ENCODE results near the gene JARID2. TPM values are rescaled to one million over a fixed set of nuclear protein-coding genes. Genes with fewer than 3 reads are reported as not detected.

JARID2 gene
- total and polyA plus RNA-seq, 2 of the 8 experiments (the other 6 are each of a cell fraction or from before 2014, with no cell fraction given): 60.1 to 239 TPM

DNA sequence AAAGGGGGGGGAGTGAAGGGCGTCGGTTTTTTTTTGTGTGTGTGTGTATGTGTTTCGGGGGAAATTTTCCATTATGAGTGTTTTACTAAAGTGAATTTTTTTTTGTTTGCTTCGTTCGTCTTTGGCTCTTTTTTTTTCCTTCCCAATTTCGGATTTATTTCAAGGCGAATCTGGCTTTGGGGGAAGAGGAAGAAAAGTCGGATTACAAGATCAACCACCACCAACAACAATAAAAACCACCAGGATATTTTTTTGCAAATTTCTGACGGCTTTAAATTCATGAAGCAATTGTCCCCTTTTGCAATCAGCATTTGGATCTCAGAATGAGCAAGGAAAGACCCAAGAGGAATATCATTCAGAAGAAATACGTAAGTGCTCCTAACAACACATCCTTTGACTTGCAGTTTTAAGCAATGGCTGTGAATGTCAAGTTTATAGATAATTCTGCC is 372 bp downstream of the JARID2 start:
- Histone ChIP-seq H3K56ac (replicated peaks; ENCODE audit: insufficient read length, low read depth, low read length) (peak overlapping the region; percentile 74), H4K20me1 (replicated peaks in 1 of 2; ENCODE audit: control insufficient read depth in 1 of 2, insufficient read depth in 2 of 2, low read length in 2 of 2) (peaks cover 29 to 36% of the 10 kb centered on the region in 2 experiments), H3K23me2 (ENCODE audit: low read depth, low read length) (peaks cover 12% of the 10 kb centered on the region), H3K4me3 (ENCODE audit: extremely low read depth in 1 of 4, insufficient read depth in 2 of 4, low read depth in 3 of 4, low read length in 4 of 4) (peak overlapping the region; percentile 94 to 99 (median 96)), H3K79me2 (ENCODE audit: control insufficient read depth in 1 of 2, insufficient read depth in 2 of 2, low read length in 2 of 2) (peaks cover 50 to 76% of the 10 kb centered on the region in 2 experiments), H2BK12ac (ENCODE audit: low read depth, low read length) (no peak overlapping the region), H2AK5ac (ENCODE audit: low read depth, low read length) (no peak overlapping the region), H2BK120ac (replicated peaks; ENCODE audit: low read depth, low read length) (no peak overlapping the region), H3K27me3 (replicated peaks in 1 of 4; ENCODE audit: control insufficient read depth in 3 of 4, extremely low read depth in 1 of 4, insufficient read depth in 3 of 4, low read length in 3 of 4) (no peaks in the 10 kb centered on the region), H4K91ac (replicated peaks; ENCODE audit: insufficient read length, low read length) (no peak overlapping the region), H3K27ac (ENCODE audit: low read depth, low read length) (no peak overlapping the region), H4K8ac (ENCODE audit: extremely low read depth, insufficient read depth, low read length) (no peak overlapping the region), H2BK15ac (ENCODE audit: low read length) (no peak overlapping the region), H3K4me2 (ENCODE audit: insufficient read depth in 1 of 2, low read depth in 2 of 2, low read length in 2 of 2) (peak overlapping the region; percentile 59 to 89), H3K4me1 (replicated peaks in 1 of 4; ENCODE audit: control insufficient read depth in 3 of 4, insufficient read depth in 4 of 4, low read length in 3 of 4) (peaks cover 3 to 18% (median 7%) of the 10 kb centered on the region in 4 experiments), H3K9me3 (ENCODE audit: insufficient read depth in 2 of 2, low read depth in 1 of 2, low read length in 1 of 2) (no peaks in the 10 kb centered on the region), H4K5ac (ENCODE audit: insufficient read length, low read depth, low read length) (peak overlapping the region; percentile 86), H3K4ac (replicated peaks; ENCODE audit: insufficient read length, low read depth, low read length) (no peak overlapping the region), H2BK20ac (ENCODE audit: low read length) (no peak overlapping the region), H3K36me3 (ENCODE audit: control insufficient read depth in 2 of 4, insufficient read depth in 4 of 4, low read length in 3 of 4) (0 out of 8 replicates have a peak, but pooled peaks cover 0 to 3% (median 0%) of the 10 kb centered on the region in 4 experiments), H3K18ac (ENCODE audit: extremely low read depth, low read length) (peak overlapping the region; percentile 44), H3K14ac (ENCODE audit: insufficient read length) (no peak overlapping the region), H2BK5ac (ENCODE audit: low read depth, low read length) (0 out of 2 replicates have a peak overlapping the region, but pooled peaks have one; percentile 15), H3K9ac (replicated peaks in 1 of 4; ENCODE audit: extremely low read depth in 1 of 4, low read depth in 3 of 4, low read length in 3 of 4) (peak overlapping the region; percentile 46 to 89 (median 82); a peak in 6 of 7 replicates), H3K79me1 (ENCODE audit: low read depth, low read length) (no peaks in the 10 kb centered on the region), H2AFZ (ENCODE audit: low read length) (no peak overlapping the region), H3K23ac (ENCODE audit: insufficient read length) (no peak overlapping the region)
- no peak for DNase-seq (ENCODE audit: low read depth in 1 of 2, low spot score in 2 of 2)
- ChIA-PET CTCF (ENCODE audit: partially characterized antibody) (no interaction called here), POLR2A (ENCODE audit: partially characterized antibody) (interaction anchor here (1.3 kb wide), 4 partner anchors 13 to 207 kb away, joined by 3 to 4 read pairs (median 4); no protein-coding TSS in a partner anchor)
- FAIRE-seq: no peak
- TF ChIP-seq CREB1 (IDR thresholded peaks at IDR 0.05) (no peak), SAP30 (IDR thresholded peaks at IDR 0.05; ENCODE audit: insufficient read depth, insufficient replicate concordance, low read length) (peak; percentile 35), ASH2L (IDR thresholded peaks at IDR 0.05; ENCODE audit: low read length) (no peak), TCF12 (IDR thresholded peaks at IDR 0.05; ENCODE audit: low read depth, low read length) (no peak)
- 1% methylated on average over 10 of the region's 10 CpGs; no CpG with 5 or more reads in 1 of the 2 experiments for WGBS, 2 experiments (ENCODE audit: extremely low coverage in 1 of 2, insufficient coverage in 1 of 2, insufficient read length in 1 of 2, insufficient replicate concordance in 2 of 2, low coverage in 1 of 2, low lambda C conversion rate in 2 of 2, missing lambda C conversion rate in 1 of 2)
